GM19023 (cell line): ENCODE data around the gene CD82.
A peak's percentile ranks its signal among the peaks of the same experiment; 100 is the strongest.

Experiments
- ATAC-seq: cut with Tn5 transposase; IDR thresholded peaks from one replicate; pipeline ENCODE4 v1.9.1; 2021; ENCODE audit warnings: mild to moderate bottlenecking, moderate library complexity; ENCODE audit not compliant: unreplicated experiment

Gene CD82

GRCh38 chr11:44597358-44598012 lies 32.0 kb downstream of the CD82 start:
- peak; percentile 3 for ATAC-seq

GRCh38 chr11:44598831-44599230 lies 33.4 kb downstream of the CD82 start:
- no peak for ATAC-seq

GRCh38 chr11:44600261-44600660 lies 34.8 kb downstream of the CD82 start:
- no peak for ATAC-seq

GRCh38 chr11:44600839-44601383 lies 35.4 kb downstream of the CD82 start:
- ATAC-seq = peak; percentile 23

DNA sequence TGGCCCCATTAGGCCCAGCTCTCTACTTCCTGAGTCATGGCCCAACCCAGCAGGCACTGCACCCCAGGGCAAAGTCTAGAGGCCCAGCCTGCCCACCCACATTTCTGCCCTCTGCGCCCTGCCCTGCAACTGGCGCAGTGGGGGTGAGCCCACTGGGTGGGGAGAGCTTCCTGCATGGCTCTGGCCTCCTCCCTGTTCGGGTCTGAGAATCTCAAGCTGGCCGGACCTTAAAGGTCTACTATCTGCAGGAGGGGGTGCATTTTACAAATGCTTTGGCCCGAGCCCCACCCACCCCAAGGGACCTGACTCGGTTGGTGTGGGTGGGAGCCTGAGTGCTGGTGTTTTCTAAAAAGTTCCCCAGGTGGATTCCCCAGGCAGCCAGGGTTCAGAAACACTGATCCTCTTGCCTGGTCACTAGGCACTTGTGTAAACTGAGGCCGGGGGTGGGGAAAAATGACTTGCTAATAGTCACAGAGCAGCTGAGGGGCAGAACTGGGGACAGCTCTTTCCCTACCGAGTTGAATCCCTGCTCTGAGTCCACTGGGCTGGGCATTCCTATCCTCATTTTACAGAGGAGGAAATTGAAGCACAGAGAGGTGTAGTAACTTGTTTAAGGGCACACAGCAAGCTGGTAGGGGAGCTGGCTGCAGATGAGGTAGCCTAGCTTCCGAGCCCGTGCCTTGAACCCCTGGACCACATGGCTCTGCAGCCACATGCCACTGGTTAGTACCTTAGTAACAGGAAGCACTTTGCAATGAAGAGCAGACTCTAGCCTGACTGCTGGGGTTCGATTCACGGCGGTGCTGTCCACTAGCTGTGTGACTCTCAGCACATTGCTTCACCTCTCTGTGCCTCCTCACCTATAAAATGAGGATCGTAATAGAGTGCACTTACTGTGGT lies 36.3 kb downstream of the CD82 start:
- peak; percentile 45 for ATAC-seq

GRCh38 chr11:44602891-44603310 lies 37.4 kb downstream of the CD82 start:
- ATAC-seq = no peak

- no peak for ATAC-seq
Observed at GRCh38 chr11:44604171-44604581, 38.7 kb downstream of the CD82 start.

DNA sequence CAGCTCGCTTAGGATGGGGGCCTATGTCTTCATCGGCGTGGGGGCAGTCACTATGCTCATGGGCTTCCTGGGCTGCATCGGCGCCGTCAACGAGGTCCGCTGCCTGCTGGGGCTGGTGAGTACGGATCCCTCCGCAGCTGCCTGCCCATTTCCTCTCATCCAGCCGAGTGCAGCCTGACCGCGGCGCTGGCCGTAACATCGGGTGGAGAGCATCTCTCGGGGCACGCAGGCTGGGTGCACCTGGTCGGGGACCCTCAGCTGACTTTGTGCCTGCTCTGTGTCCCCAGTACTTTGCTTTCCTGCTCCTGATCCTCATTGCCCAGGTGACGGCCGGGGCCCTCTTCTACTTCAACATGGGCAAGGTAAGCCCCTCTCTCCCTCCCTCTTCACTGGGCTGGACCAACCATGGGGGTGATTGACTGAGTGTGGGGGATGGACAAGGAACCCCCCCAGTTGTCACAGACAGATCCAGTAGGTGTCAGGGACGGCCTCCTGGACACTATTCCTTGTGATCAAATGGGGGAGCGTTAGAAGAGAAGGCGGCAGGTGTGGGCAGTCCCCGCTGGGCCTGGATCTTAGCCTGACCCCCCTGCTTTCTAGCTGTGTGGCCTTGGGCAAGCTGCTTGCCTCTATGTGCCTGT lies 39.7 kb downstream of the CD82 start:
- ATAC-seq = no peak

DNA sequence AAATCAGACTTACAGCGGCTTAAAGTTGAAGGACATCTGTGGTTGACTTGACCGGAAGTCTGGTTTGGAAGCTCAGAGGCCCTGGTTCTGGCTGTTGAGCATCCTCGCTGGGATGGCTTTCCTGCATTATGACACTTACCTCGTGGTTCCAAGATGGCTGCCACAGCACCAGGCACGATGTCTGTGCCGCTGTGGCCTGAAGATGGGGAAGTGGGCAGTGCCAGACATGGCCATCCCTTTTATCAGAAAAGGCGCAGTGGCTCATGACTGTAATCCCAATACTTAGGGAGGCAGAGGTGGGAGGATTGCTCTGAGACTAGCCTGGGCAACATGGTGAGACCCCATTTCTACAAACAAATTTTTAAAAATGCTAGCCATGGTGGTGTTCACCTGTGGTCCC lies 40.5 kb downstream of the CD82 start:
- ATAC-seq = no peak

DNA sequence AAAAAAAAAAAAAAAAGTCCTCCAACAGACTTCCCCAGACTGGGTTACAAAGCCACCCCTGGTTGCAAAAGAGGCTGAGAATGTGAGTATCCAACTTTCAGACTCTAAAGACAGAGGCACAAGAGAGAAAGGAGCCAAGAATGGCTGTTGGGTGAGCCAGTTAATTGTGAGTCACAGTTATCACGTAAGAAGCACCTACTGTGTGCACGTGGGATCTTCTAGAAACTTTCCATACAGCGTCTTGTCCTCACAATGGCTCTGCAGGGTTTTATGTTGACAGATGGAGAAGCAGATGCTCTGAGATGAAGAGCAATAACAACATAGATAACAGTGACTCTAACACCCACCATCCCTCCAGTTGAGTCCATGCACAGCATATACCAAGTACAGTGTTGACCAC lies 41.0 kb downstream of the CD82 start:
- no peak for ATAC-seq

DNA sequence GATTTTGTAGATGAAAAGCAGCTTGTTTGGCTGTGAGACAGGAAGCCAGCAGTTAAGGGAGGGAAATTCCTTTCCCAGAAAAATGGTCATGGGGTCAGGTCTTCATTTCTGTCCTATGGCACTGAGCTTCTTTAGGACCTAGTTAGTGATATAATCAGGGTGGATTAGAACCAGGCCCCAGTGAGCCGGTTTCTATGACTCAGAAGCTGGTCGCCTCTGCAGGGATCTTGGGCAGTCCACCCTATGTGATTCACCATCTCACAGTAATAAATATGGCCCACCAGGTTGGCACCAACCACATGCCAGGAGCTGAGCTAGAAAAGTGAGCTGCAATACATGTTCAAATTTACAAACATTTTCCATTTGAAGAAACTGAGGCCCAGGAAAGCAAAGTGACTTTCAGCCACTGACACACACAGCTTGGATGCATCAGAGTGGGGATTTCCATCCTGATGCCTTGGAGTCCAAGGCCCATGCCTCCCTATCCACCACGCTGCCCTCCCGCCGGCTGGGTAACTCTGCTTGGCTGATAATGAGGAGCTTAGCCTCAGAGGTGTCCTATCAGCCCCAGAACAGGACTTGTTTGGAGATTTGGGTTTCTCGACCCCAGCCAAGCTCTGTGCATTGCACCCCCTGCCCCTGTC lies 42.0 kb downstream of the CD82 start:
- ATAC-seq = no peak

- ATAC-seq = no peak
Observed at GRCh38 chr11:44607987-44608386, 42.5 kb downstream of the CD82 start.

DNA sequence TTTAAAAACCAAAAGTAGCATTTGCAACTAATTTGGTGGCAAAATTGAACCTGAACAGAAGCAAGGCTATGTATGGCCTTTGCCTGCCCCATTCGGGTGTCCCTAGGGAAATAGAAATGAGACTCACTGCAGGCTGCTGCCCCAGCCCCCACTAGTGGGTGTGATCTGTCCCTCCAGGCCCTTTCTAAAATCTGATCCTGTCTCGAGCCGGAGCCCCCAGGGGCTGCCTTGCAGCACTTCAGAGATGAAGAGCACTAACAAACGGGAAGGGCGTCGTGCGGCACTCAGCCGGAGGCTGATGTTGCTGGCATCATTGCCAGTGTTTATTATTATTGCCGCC lies 43.2 kb downstream of the CD82 start:
- ATAC-seq = no peak

- ATAC-seq = peak; percentile 50
Observed at GRCh38 chr11:44608991-44609782, 43.7 kb downstream of the CD82 start.

DNA sequence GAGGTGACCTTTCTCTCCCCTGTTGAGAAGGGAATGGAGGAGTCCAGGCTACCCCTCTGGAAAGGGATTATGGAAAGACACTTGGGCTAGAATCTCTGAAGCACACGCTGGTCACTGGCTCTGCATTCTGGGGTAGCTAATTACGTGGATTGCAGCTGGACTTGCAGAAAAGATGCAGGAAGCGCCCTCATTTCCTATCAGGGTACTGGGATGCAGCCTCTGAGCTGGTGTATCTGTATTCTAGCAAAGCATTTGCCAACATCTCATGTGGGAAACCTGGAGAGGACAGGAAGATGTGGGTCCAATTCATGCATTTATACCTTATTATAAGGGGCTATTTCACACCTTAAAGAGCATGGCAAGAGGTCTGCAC lies 44.3 kb downstream of the CD82 start:
- no peak for ATAC-seq

- ATAC-seq = no peak
Observed at GRCh38 chr11:44610186-44610955, 44.9 kb downstream of the CD82 start.

GRCh38 chr11:44611088-44611487 lies 45.6 kb downstream of the CD82 start:
- ATAC-seq = no peak

- ATAC-seq = peak; percentile 35
Observed at GRCh38 chr11:44611687-44612434, 46.4 kb downstream of the CD82 start.

GRCh38 chr11:44613153-44613552 lies 47.7 kb downstream of the CD82 start:
- peak; percentile 26 for ATAC-seq
